Central memory CD4-positive, alpha-beta T cell (primary cell): ENCODE data around the gene ZGPAT.
"Not testable (repeated sequence)": the region's sequence is repeated elsewhere in the genome, so short reads cannot be mapped to it uniquely, and the experiment has no call there.

Source experiments
- DNase-seq: peaks from one replicate; pipeline ENCODE4 v3.0.0; 2022

The ZGPAT gene

DNA sequence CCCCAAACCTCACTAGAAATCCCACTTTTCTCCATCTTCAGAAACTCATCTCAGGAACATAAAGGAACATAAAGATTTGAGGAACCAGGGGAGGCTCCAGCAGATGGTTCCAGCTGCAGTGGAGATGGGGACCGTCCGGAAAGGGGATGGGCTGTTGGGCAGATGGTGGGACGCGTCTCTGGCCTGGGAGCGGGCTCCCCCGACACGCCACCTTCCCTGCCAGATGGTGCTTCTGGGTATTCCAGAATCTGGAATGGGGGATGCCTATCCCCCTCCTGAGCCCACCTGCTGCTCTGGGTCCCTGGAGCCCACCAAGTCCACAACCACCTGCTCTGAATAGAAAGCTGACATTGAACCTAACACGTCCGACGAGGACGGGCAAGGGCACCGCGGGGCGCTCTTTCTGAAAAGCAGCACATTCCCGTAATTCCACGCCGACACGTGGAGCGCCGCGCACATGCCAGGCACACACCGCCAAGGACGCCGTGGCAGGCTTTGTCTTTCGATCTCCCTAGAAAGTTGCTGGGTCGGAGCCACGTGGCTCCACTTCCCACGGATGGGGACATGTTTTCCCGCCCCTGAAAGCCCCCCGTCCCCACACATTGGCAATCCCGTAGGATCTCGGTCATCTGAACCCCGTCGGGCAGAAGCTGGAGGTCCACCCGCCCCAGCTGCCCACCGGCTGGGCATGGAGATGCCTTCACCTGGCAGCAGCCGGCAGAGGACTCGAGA is 59.0 kb downstream of the ZGPAT start:
- no peak for DNase-seq

DNA sequence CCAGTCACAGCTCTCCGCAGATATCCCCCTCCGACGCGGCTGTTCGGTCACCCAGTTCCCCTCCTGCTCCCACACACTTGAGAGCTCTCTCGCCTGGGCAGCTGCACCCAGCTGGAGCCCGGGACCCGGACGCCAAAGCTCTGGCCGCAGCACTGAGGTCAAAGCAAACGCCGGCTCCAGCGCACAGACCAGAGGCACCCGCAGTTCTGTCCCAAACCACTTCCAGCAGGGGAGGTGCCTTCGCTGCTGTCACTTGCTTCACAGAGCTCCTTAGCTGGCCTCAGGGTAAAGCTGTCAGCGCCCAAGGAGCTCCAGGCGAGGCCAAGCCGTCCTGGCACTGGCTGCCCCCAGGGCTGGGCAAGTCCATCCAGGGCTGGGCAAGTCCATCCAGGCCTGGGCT is 59.6 kb downstream of the ZGPAT start:
- DNase-seq, result no peak

GRCh38 chr20:63767886-63768285 is 60.0 kb downstream of the ZGPAT start:
- no peak for DNase-seq

GRCh38 chr20:63768591-63769515 is 61.0 kb downstream of the ZGPAT start:
- no peak for DNase-seq

DNA sequence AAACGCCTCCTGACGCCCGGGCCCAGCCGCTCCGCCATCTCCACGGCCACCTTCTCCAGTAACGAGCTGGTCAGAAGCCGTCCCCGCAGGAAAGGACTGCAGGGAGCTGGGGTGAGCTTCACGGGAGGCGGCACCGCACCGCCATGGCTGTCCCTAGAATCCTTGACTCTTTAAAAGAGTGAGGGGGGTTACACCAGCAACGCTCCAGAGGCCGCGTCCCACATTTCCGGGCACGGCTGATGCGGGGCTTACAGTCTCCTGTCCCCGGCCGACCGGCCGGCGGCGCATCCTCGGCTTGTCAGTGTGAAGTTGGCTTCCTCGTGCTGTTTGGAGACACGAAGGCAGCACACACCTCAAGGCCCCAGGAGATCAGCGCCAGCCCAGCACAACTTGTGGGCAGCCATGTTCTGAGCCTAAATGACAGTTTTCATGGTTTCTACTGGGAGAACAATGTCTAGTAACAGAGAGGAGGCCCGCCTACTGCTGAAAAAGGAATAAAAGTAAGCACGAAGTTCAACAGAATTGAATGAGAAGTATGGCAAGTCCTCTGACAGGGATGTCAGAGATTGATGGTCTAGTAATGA is 62.1 kb downstream of the ZGPAT start:
- no peak for DNase-seq

DNA sequence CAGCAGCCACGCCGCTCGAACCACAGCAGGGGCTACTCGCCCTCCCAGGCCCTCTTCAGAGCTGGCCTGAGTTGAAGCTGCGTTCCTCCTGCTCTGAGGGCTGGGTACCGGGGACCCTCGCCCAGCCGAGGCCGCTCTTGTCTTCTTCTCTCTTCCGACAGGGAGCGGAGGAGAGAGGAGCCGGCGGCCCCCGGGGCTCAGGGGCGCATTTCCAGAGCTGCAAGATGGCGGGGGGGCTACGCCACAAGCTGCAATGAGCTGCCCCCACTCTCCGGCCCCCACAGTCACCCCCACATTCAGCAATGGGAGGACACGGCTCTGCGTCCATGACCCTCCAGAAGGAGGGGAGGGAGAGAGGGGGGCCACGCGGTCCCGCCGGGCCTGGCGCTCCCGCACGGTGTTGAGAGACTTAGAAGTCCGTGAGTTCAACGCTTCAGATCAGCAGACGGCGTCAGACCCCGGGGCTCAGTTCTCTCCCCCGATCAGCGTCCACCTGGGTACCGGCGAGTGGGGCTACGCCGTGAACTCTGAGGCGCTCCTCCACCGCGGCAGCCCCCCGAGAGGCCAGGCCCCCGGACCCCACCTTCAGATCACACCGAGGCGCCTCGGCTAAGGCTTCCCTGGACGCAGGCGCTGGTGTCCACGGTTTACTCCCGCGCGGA is 63.3 kb downstream of the ZGPAT start:
- no peak for DNase-seq

- no peak for DNase-seq
Measured at GRCh38 chr20:63772781-63773518, 65.1 kb downstream of the ZGPAT start.

- DNase-seq, result no peak
Measured at GRCh38 chr20:63773571-63774241, 65.9 kb downstream of the ZGPAT start.

- DNase-seq, result no peak
Measured at GRCh38 chr20:63774306-63774705, 66.5 kb downstream of the ZGPAT start.

DNA sequence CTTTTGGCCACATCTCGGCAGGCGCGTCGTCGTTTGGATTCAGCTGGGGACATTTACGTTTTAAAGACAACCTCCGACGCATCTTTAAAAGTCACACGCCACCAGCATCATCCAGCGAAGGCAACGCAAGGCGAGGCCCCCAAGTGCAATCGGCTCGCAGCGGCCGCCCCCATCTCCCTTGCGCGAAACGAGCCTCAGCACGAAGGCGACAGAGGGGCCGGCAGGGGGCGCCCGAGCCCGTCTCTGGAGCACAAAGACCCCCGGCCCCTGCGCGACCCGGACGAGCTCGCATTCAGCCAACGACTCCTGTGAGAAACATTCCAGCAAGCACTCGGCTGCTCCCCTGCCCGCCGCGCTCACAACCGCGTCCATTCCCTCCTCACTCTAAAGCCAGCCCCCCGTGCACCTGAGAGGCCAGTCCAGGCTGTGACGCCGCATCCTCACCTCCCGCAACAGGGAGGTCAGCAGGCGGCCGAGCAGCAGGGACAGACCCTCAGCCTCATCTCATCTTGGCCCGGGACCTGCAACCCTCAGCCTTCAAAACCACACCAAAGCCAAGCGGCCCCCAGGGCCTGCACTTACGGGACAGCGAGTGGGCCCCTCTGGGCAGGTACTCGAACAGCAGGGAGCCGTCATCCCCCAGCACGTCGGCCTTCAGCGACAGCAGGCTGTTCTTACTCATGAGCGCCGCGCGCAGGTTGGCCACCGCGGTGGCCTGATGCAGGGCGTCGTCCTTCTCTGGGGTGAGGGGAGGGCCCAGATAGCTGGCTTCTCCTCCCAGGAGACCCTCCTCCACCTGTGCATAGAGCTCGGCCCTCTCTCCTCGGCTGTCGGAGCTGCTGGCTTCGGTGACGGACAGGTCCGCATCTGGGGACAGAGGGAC is 67.5 kb downstream of the ZGPAT start:
- no peak for DNase-seq

DNA sequence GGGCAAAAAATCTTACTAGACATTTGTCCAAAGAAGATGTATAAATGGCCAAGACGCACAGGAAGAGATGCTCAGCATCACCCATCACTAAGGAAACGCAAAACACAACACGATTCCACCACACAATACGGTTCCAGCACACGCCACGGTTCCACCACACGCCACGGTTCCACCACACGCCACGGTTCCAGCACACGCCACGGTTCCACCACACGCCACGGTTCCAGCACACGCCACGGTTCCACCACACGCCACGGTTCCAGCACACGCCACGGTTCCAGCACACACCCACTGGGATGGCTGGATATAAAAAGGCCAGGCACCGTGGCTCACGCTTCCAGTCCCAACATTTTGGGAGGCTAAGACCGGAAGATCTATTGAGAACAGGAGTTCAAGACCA is 69.0 kb downstream of the ZGPAT start:
- DNase-seq, result not testable (repeated sequence)

- DNase-seq, result no peak
Measured at GRCh38 chr20:63777614-63778013, 69.8 kb downstream of the ZGPAT start.

DNA sequence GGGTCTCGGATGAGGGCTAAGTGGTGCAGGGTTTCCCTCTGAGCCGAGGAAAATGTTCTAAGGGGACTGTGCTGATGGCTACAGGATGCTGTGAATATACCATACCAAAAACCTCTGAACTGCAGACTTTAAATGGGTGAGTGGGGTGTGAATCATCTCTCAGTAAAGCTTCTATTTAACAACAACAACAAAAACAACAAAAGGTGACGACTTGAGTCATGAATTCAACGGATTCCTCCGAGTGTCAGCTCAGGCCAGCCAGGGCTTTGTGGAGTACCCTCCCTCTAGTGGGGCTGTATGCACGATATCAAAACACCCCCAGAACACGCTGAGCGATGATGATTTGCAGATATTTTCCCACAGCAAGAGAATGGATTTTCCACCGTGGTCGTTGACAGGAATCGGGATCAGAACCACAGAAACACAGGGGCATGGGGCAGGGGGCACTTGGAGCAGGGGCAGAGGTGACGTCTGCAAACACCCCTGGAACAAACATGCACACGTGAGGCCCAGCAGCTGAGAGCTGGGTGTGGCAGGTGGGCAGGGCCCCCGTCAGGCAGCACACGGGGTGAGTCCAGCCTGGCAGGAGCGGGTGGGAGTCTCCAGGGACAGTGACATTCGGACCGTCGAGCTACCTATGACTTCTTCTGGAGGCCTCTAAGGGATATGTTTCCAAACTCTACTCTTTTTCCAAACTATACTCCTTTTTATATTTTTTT is 70.4 kb downstream of the ZGPAT start:
- DNase-seq, result no peak

GRCh38 chr20:63778857-63779256 is 71.0 kb downstream of the ZGPAT start:
- no peak for DNase-seq

DNA sequence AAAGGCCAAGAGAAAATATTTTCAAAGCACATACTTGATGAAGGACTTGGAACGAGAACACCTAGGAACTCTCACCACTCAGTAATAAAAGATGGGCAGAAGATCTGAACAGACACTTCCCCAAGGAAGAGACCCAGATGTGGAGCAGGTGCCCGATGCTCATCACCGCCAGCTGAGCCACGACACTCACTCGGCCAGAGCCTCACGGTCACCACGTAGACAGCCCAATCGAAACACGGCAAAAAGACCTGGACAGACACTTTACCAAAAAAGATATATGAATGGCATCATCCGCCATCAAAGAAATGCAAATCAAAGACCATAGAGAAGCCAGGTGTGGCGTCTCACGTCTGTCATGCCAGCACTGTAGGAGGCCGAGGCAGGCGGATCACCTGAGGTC is 73.3 kb downstream of the ZGPAT start:
- DNase-seq, result no peak

GRCh38 chr20:63782051-63782471 is 74.2 kb downstream of the ZGPAT start:
- peak; percentile 27 for DNase-seq

DNA sequence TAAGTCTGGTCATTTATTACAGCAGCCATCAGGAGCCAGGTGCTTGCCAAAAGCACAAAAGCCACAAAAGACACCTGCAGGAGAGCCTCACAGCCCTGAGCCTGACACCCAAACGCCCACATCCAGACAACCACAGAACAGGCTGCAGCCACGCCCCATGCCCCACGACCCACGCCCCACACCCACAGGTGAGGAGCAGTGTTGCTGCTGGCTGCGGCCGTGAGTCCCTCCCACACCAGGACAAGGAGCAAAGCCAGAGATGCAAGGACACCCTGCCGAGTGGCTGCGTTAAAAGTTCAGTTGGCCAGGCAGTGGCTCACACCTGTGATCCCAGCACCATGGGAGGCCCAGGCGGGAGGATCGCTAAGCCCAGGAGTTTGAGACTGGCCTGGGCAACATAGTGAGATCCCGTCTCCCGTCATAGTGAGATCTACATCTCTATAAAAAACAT is 74.7 kb downstream of the ZGPAT start:
- no peak for DNase-seq

- DNase-seq, result no peak
Measured at GRCh38 chr20:63783970-63784369, 76.1 kb downstream of the ZGPAT start.

DNA sequence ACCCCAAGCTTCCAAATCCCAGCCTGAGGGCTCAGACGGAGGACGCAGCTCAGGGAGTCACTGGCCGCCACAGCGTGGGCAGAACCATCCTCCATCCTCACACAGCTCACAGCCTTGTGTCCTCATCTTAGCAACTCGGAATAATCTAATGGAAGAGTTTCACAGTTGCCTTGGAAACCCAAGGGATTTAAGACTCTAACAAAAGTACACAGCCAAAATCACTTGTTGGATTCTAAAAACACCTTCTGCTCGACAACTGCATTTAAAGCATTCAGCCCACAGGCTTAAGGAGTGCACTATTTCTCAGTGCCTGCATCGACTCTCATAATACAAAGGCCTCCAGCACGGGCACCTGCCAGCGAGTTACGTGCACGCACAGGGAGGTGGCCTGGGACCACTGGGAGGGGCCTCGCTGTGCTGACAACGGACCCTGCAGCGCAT is 77.9 kb downstream of the ZGPAT start:
- no peak for DNase-seq
